Ovary (tissue), 9 donors: ENCODE measurements around the gene CEP72. TPM values are rescaled to one million over a fixed set of nuclear protein-coding genes. Genes with fewer than 3 reads are reported as not detected.

ENCODE experiments used
- DNase-seq, 5 donors: peaks; one replicate each; pipeline ENCODE4 v3.0.0-alpha.2; 2019 to 2020
- H3K27ac ChIP-seq, 2 donors: fragments of 200-600 bp; one replicate each; pipeline versions ENCODE4 v1.5.1 to v1.8.0; 2019 to 2022
- H3K27me3 ChIP-seq: fragments of 200-600 bp; one replicate; pipeline ENCODE4 v1.8.0; 2022
- H3K36me3 ChIP-seq: fragments of 200-600 bp; sonication (generic); one replicate; pipeline ENCODE4 v1.5.1; 2019
- H3K4me1 ChIP-seq: one replicate; pipeline ENCODE4 v1.8.1; 2013; ENCODE audit warnings: mild to moderate bottlenecking, moderate library complexity; ENCODE audit not compliant: insufficient read depth
- H3K4me3 ChIP-seq: fragments of 200-600 bp; sonication (generic); one replicate; pipeline ENCODE4 v1.5.1; 2017
- H3K9me3 ChIP-seq, 2 donors: fragments of 200-600 bp in 1 of 2; sonication (generic) in 1 of 2; one replicate each; pipeline versions ENCODE4 v1.5.1 to v1.8.1; 2013 to 2019; ENCODE audit warnings: mild to moderate bottlenecking in 1 of 2, moderate library complexity in 1 of 2
- EP300 ChIP-seq: sonication (generic); formaldehyde crosslinking; IDR thresholded peaks from one replicate; pipeline ENCODE4 v1.6.1; 2017; ENCODE audit warnings: antibody characterized with exemption
- POLR2A ChIP-seq: fragments of 450-650 bp; IDR thresholded peaks from one replicate; pipeline ENCODE4 v1.6.1; 2017; ENCODE audit warnings: antibody characterized with exemption, mild to moderate bottlenecking, moderate library complexity
- WGBS, 3 donors: extraction: QIAGEN DNeasy Blood & Tissue Kit in 1 of 3; methylation state at CpG; one replicate each; pipeline versions ENCODE4 v1.1.5 to v1.1.7; 2013 to 2017; 5-methylcytosine and 5-hydroxymethylcytosine counted together
- intact Hi-C, 4 donors: fragments of 100-400 bp; cut with DNase I; formaldehyde crosslinking; loops; one replicate each; pipeline versions ENCODE4 v1.11.0 to v1.15.1; 2022 to 2023
- polyA plus RNA-seq, 2 donors: library from polyadenylated mRNA; stranded (reverse); fragments of 200-250 nt in 1 of 2; fragments of 350-450 nt in 1 of 2; fragmentation: Illumina TruSeq in 1 of 2; extraction: RNeasy Lipid Tissue Mini Kit (QIAGEN cat#74804) in 1 of 2; gene quantifications; one replicate each; pipeline ENCODE4 v1.2.3, GENCODE V29; 2013 to 2014
- total RNA-seq, 7 donors: library from RNA; depleted of rRNA in 2 of 7; stranded (reverse); fragments of >200 nt in 2 of 7; fragmentation: NEBNext Ultra II Directional in 3 of 7; extraction: Animal tissue kit (Norgen Biotek cat#: 25700) in 3 of 7; gene quantifications; one replicate each; pipeline versions ENCODE4 v1.1.0 to v1.2.4, GENCODE V29; 2016 to 2023
- TF ChIP-seq, protein P1 (sequence below), 3 donors: fragments of 450-650 bp in 2 of 3; fragments of 200-600 bp in 1 of 3; IDR thresholded peaks; one replicate each; pipeline versions ENCODE4 v1.5.1 to v1.8.0; 2016 to 2022; ENCODE audit warnings: antibody characterized with exemption in 3 of 3, mild to moderate bottlenecking in 1 of 3
- donor health status: DM: no; HTN: no; CAD: no; lungs with moderate emphysema.
- donor health status: DM: no; HTN: no; CAD: no.
- donor health status: Bipolar disorder and iron deficiency.
- donor health status: DM: yes; HTN: yes; CAD: no.
- donor health status: DM: no; HTN: no; CAD: no.
- donor health status: DM: yes; HTN: yes; CAD: no.

The CEP72 gene
- total and polyA plus RNA-seq, 9 donors: 1.6 to 11.2 (median 7.7) TPM

DNA sequence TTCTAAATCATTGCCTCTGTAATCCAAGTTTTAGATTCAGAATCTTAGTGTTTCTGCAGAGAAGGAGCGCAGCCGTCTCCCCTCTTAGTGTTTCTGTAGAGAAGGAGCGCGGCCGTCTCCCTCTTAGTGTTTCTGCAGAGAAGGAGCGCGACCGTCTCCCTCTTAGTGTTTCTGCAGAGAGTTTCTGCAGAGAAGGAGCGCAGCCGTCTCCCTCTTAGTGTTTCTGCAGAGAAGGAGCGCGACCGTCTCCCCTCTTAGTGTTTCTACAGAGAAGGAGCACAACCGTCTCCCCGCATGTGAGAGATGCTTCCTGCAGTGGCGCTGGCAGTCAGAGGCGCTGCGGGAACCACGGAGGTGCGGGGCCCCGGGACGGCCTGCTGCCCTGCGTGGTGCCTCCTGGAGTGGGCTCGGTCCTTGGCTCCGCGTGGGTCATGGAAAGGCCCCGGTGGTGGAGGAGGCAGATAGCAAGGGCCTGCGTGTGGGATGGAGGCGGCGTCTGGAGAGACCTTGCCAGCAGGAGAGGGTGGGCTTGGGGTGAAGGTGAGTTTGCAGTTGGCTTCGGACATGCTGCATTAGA is 10.9 kb downstream of the CEP72 start:
- no peaks in the 10 kb centered on the region for H3K4me1 ChIP-seq
- no peak overlapping the region for H3K4me3 ChIP-seq
- H3K9me3 ChIP-seq: no peaks in the 10 kb centered on the region
- TF ChIP-seq EP300 (no peak), POLR2A (no peak)
- TF ChIP-seq, protein P1, sequence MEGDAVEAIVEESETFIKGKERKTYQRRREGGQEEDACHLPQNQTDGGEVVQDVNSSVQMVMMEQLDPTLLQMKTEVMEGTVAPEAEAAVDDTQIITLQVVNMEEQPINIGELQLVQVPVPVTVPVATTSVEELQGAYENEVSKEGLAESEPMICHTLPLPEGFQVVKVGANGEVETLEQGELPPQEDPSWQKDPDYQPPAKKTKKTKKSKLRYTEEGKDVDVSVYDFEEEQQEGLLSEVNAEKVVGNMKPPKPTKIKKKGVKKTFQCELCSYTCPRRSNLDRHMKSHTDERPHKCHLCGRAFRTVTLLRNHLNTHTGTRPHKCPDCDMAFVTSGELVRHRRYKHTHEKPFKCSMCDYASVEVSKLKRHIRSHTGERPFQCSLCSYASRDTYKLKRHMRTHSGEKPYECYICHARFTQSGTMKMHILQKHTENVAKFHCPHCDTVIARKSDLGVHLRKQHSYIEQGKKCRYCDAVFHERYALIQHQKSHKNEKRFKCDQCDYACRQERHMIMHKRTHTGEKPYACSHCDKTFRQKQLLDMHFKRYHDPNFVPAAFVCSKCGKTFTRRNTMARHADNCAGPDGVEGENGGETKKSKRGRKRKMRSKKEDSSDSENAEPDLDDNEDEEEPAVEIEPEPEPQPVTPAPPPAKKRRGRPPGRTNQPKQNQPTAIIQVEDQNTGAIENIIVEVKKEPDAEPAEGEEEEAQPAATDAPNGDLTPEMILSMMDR (IDR thresholded peaks at IDR 0.05): no peak
- H3K27me3 ChIP-seq: no peaks in the 10 kb centered on the region
- H3K27ac ChIP-seq: no peak overlapping the region
- WGBS, 3 donors: 87 to 90% (median 90%) methylated on average over 31 of the region's 31 CpGs
- intact Hi-C loops: no loop called here
- no peak for DNase-seq
- no peaks in the 10 kb centered on the region for H3K36me3 ChIP-seq

DNA sequence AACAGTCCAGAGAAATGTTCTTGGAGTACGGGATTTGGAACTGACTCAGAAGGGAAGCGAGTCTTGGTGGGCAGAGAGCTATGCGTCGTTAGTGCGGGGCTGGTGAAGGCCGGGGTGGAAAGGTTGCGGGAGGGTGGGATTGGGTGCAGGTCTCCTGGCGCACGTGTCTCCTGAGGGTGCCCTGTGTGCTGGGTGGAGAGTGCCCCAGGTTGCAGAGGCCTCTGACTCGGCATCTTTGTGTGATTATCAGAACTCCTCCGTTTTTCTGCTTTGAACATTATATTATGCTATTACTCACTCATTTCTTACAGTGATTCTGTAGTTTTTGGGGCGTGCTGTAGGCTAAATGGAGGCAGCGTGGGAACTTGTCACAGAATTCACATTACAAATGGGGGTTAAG is 11.4 kb downstream of the CEP72 start:
- intact Hi-C loops: no loop called here
- Histone ChIP-seq H3K36me3 (no peaks in the 10 kb centered on the region), H3K4me3 (no peak overlapping the region), H3K9me3 (no peaks in the 10 kb centered on the region), H3K27me3 (no peaks in the 10 kb centered on the region), H3K27ac (no peak overlapping the region), H3K4me1 (no peaks in the 10 kb centered on the region)
- TF ChIP-seq EP300 (no peak), POLR2A (no peak)
- TF ChIP-seq, protein P1 (IDR thresholded peaks at IDR 0.05): no peak
- 90 to 95% (median 93%) methylated on average over 13 of the region's 13 CpGs for WGBS, 3 donors
- DNase-seq: no peak

DNA sequence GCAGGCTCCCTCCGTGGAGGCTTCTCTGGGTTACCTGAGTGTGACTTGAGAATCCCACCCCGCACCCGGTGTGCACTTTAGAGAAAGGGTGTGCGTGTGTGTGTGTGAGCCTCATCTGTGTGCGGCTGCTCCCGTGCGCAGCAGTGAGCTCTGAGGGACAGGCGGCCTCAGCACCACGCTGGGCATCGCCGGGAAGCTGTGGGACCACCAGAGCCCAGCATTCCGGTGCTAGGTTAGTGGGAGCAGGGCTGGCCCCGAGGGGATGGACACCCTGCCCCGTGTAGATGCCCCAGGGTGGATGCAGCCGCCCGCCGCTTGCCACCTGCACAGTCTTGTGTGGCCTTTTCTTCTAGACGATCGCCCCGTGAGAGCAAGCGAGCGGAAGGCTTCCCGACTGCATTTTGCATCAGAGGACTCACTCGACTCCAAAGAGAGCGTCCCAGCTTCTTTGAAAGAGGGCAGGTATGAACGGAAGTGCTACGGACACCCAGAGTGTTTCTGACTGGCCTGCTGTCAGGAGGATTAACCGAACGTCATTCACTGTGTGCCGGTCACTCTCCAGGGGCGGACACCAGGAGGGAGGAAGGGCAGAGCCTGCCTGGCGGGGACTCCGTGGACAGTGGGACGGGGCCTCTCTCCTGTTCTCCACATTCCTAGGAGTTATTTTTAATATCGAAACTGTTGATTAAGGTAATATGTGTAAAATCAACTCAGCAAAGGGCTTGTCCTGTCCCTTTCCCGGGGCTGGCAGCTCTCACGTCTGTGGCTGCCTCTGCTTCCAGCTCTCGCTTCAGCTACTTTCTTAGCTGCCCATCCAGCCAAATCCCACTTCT is 12.2 kb downstream of the CEP72 start:
- no peak for DNase-seq
- intact Hi-C loops: no loop called here

DNA sequence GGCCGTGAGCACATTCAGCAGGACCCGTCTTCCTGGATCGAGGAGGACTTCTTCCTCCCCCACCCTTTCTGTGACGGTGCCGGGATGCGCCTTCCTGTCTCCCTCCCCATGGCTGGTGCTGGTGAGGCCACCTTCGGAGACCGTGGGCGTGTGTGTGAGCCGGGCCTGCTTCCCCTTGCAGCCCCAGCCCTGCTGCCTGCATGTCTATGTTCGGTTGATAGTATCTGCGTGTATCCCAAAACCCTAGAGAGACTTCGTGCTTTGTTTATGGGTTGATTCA is 12.8 kb downstream of the CEP72 start:
- Histone ChIP-seq H3K9me3 (no peaks in the 10 kb centered on the region), H3K27ac (no peak overlapping the region), H3K27me3 (no peaks in the 10 kb centered on the region), H3K4me1 (no peaks in the 10 kb centered on the region), H3K36me3 (no peaks in the 10 kb centered on the region), H3K4me3 (no peak overlapping the region)
- no peak for DNase-seq
- intact Hi-C loops: no loop called here
- TF ChIP-seq EP300: no peak
- TF ChIP-seq, protein P1 (IDR thresholded peaks at IDR 0.05): no peak
- no peak for TF ChIP-seq POLR2A
- 72 to 80% (median 77%) methylated on average over 13 of the region's 13 CpGs for WGBS, 3 donors

More for the DNA sequence above, 12.2 kb downstream of the CEP72 start:
- no peak overlapping the region for H3K4me3 ChIP-seq
- H3K27ac ChIP-seq: no peak overlapping the region
- TF ChIP-seq, protein P1 (IDR thresholded peaks at IDR 0.05): no peak
- TF ChIP-seq POLR2A (no peak), EP300 (no peak)
- 89 to 93% (median 89%) methylated on average over 38 of the region's 38 CpGs for WGBS, 3 donors
- H3K4me1 ChIP-seq: no peaks in the 10 kb centered on the region
- H3K9me3 ChIP-seq: no peaks in the 10 kb centered on the region
- no peaks in the 10 kb centered on the region for H3K27me3 ChIP-seq
- no peaks in the 10 kb centered on the region for H3K36me3 ChIP-seq
